ENCODE results near the gene LZTFL1. TPM values are rescaled to one million over a fixed set of nuclear protein-coding genes. Genes with fewer than 3 reads are reported as not detected.

LZTFL1 gene
- total RNA-seq, 2 donors from 2014 or later = 12.1 to 19.8 TPM

DNA sequence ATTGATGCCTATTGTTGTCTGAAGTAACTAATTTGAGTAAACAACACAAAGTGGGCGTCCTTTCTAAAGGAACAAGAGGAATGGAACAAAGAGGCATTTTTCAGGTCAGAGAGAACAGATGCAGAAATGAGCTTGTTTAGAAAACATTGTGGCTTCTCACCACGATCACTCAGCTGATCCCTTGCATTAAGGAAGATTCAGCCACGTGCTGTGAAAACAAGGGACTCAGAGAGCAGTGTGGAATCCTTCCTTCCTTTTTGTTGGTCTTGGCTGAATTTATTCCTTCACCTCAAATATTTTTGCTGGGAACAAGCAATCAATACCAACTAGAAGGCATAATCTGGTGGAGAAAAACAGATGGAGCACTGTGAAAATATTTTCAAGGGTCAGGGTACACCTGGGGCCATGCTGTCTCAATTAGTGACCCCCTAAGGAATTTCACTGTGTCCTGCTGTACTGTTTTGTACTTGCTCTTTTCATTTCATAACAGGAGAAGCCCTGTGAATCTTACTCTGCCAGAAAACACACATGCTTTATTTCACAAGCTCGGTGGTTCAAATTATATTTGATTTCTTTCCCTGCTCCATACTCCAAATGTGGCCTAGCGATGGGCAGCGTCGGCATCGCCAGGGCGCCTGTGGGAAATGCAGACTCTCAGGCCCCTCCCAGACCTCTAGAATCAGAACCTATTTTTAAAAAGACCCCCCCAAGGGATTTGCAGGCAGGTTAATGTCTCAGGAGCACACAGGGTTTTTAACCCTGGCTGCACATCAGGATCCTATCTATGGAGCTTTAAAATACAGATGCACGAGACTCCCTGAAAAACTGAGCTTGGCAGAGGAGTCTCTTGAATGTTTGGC lies 34.0 kb downstream of the LZTFL1 start:
- WGBS, 2 experiments (ENCODE audit: insufficient coverage in 1 of 2, insufficient read length in 1 of 2) = 90 to 91% methylated on average over 10 of the region's 10 CpGs

GRCh38 chr3:45807133-45807532 lies 34.8 kb downstream of the LZTFL1 start:
- Histone ChIP-seq H3K4me3 (ENCODE audit: low read length) (no peak overlapping the region), H3K36me3 (ENCODE audit: control insufficient read depth, insufficient read depth, low read length) (no peaks in the 10 kb centered on the region), H3K4me1 (ENCODE audit: control insufficient read depth, insufficient read depth, low read length) (no peaks in the 10 kb centered on the region), H3K9ac (ENCODE audit: extremely low read depth, low read length, poor library complexity, severe bottlenecking) (no peak overlapping the region), H3K27ac (ENCODE audit: low read depth, low read length) (no peak overlapping the region), H3K9me3 (ENCODE audit: control insufficient read depth, low read length) (no peaks in the 10 kb centered on the region), H3K27me3 (ENCODE audit: control insufficient read depth, insufficient read depth, low read length, poor library complexity, severe bottlenecking) (peaks cover 4% of the 10 kb centered on the region)
- TF ChIP-seq, protein P1, sequence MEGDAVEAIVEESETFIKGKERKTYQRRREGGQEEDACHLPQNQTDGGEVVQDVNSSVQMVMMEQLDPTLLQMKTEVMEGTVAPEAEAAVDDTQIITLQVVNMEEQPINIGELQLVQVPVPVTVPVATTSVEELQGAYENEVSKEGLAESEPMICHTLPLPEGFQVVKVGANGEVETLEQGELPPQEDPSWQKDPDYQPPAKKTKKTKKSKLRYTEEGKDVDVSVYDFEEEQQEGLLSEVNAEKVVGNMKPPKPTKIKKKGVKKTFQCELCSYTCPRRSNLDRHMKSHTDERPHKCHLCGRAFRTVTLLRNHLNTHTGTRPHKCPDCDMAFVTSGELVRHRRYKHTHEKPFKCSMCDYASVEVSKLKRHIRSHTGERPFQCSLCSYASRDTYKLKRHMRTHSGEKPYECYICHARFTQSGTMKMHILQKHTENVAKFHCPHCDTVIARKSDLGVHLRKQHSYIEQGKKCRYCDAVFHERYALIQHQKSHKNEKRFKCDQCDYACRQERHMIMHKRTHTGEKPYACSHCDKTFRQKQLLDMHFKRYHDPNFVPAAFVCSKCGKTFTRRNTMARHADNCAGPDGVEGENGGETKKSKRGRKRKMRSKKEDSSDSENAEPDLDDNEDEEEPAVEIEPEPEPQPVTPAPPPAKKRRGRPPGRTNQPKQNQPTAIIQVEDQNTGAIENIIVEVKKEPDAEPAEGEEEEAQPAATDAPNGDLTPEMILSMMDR (conservative IDR thresholded peaks at IDR 0.05) = no peak
- Mint-ChIP-seq H3K4me3 (no peak overlapping the region), H3K36me3 (ENCODE audit: low read depth) (no peaks in the 10 kb centered on the region), H3K9me3 (no peaks in the 10 kb centered on the region), H3K4me1 (peaks cover 2% of the 10 kb centered on the region), H3K27ac (no peak overlapping the region), H3K27me3 (ENCODE audit: insufficient read depth) (no peaks in the 10 kb centered on the region)
- WGBS, 2 experiments (ENCODE audit: insufficient coverage in 1 of 2, insufficient read length in 1 of 2) = 94 to 96% methylated on average over 3 of the region's 3 CpGs
- DNase-seq = no peak

More for the DNA sequence above, 34.0 kb downstream of the LZTFL1 start:
- Histone ChIP-seq H3K27ac (ENCODE audit: low read depth, low read length) (no peak overlapping the region), H3K27me3 (ENCODE audit: control insufficient read depth, insufficient read depth, low read length, poor library complexity, severe bottlenecking) (peaks cover 2% of the 10 kb centered on the region), H3K4me1 (ENCODE audit: control insufficient read depth, insufficient read depth, low read length) (no peaks in the 10 kb centered on the region), H3K4me3 (ENCODE audit: low read length) (no peak overlapping the region), H3K36me3 (ENCODE audit: control insufficient read depth, insufficient read depth, low read length) (no peaks in the 10 kb centered on the region), H3K9me3 (ENCODE audit: control insufficient read depth, low read length) (no peaks in the 10 kb centered on the region), H3K9ac (ENCODE audit: extremely low read depth, low read length, poor library complexity, severe bottlenecking) (no peak overlapping the region)
- no peaks in the 10 kb centered on the region for H3K36me3 Mint-ChIP-seq (ENCODE audit: low read depth)
- TF ChIP-seq, protein P1 (conservative IDR thresholded peaks at IDR 0.05) = no peak
- DNase-seq = no peak
- no peak overlapping the region for H3K4me3 Mint-ChIP-seq
- no peak overlapping the region for H3K27ac Mint-ChIP-seq
- peaks cover 2% of the 10 kb centered on the region for H3K4me1 Mint-ChIP-seq
- H3K27me3 Mint-ChIP-seq (ENCODE audit: insufficient read depth) = no peaks in the 10 kb centered on the region
- H3K9me3 Mint-ChIP-seq = no peaks in the 10 kb centered on the region

DNA sequence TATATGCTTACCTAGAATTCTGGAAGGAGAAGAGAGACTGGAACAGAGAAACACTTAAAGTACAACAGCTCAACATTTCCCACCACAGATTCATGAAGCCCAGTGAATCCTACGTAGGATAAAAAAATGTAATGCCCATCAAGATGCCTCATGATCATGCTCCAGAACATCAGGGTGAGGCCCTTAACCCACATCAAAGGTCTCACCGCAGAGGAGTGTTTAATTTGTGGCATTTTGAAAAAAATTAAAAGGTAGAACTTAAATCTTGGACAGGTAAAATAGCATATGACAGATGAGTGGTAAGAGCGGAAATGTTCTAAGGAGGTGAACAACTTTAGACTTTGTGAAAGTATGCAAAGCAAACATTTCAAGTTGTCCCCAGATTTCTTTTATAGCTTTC lies 35.8 kb downstream of the LZTFL1 start:
- H3K9me3 Mint-ChIP-seq = no peaks in the 10 kb centered on the region

More for the DNA sequence above, 35.8 kb downstream of the LZTFL1 start:
- TF ChIP-seq, protein P1 (conservative IDR thresholded peaks at IDR 0.05) = no peak
- Histone ChIP-seq H3K9me3 (ENCODE audit: control insufficient read depth, low read length) (no peaks in the 10 kb centered on the region), H3K9ac (ENCODE audit: extremely low read depth, low read length, poor library complexity, severe bottlenecking) (no peak overlapping the region), H3K4me3 (ENCODE audit: low read length) (no peak overlapping the region), H3K27ac (ENCODE audit: low read depth, low read length) (no peak overlapping the region), H3K36me3 (ENCODE audit: control insufficient read depth, insufficient read depth, low read length) (no peaks in the 10 kb centered on the region), H3K4me1 (ENCODE audit: control insufficient read depth, insufficient read depth, low read length) (no peaks in the 10 kb centered on the region), H3K27me3 (ENCODE audit: control insufficient read depth, insufficient read depth, low read length, poor library complexity, severe bottlenecking) (peaks cover 4% of the 10 kb centered on the region)
- no peak overlapping the region for H3K27ac Mint-ChIP-seq
- DNase-seq = no peak
- no peaks in the 10 kb centered on the region for H3K27me3 Mint-ChIP-seq (ENCODE audit: insufficient read depth)
- H3K4me1 Mint-ChIP-seq = peaks cover 2% of the 10 kb centered on the region
- no peaks in the 10 kb centered on the region for H3K36me3 Mint-ChIP-seq (ENCODE audit: low read depth)
- no peak overlapping the region for H3K4me3 Mint-ChIP-seq
- WGBS, 2 experiments (ENCODE audit: insufficient coverage in 1 of 2, insufficient read length in 1 of 2) = 92 to 100% methylated on average over 2 to 3 of the region's 3 CpGs

Measured in endodermal cell (in vitro differentiated cells).